Measurements from ENCODE around the gene COQ8A.

- no peak for TF ChIP-seq EZH2 (IDR thresholded peaks at IDR 0.05; ENCODE audit: insufficient read depth, poor library complexity, severe bottlenecking)
- no peak for TF ChIP-seq EZH2phosphoT487 (IDR thresholded peaks at IDR 0.05; ENCODE audit: insufficient read depth, low read depth)
Measured at GRCh38 chr1:226908419-226908818, 31.7 kb upstream of the COQ8A start.
